GM19397 (cell line): ENCODE measurements around the gene TRAPPC3.

Experiments used
- ATAC-seq: cut with Tn5 transposase; IDR thresholded peaks from one replicate; pipeline ENCODE4 v1.9.1; 2021; ENCODE audit warnings: mild to moderate bottlenecking, moderate library complexity; ENCODE audit not compliant: unreplicated experiment

The TRAPPC3 gene

GRCh38 chr1:36154335-36154734, 5.0 kb upstream of the TRAPPC3 start:
- no peak for ATAC-seq

- ATAC-seq: no peak
Measured at GRCh38 chr1:36153476-36153875, 4.2 kb upstream of the TRAPPC3 start.

- no peak for ATAC-seq
Measured at GRCh38 chr1:36151845-36152203, 2.5 kb upstream of the TRAPPC3 start.

- ATAC-seq: no peak
Measured at GRCh38 chr1:36151134-36151844, 2.0 kb upstream of the TRAPPC3 start.

- ATAC-seq: peak; percentile 38
Measured at GRCh38 chr1:36150296-36151133, 1.2 kb upstream of the TRAPPC3 start.

- ATAC-seq: no peak
Measured at GRCh38 chr1:36149973-36150295, 648 bp upstream of the TRAPPC3 start.

GRCh38 chr1:36148821-36149236, 457 bp downstream of the TRAPPC3 start:
- ATAC-seq: no peak

- no peak for ATAC-seq
Measured at GRCh38 chr1:36144413-36144812, 4.9 kb downstream of the TRAPPC3 start.

- ATAC-seq: no peak
Measured at GRCh38 chr1:36143424-36143823, 5.9 kb downstream of the TRAPPC3 start.

GRCh38 chr1:36142121-36142520, 7.2 kb downstream of the TRAPPC3 start:
- no peak for ATAC-seq

GRCh38 chr1:36139521-36139920, 9.8 kb downstream of the TRAPPC3 start:
- ATAC-seq: no peak

- no peak for ATAC-seq
Measured at GRCh38 chr1:36137776-36138175, 11.5 kb downstream of the TRAPPC3 start.

- ATAC-seq: no peak
Measured at GRCh38 chr1:36137226-36137625, 12.1 kb downstream of the TRAPPC3 start.

GRCh38 chr1:36136535-36136934, 12.8 kb downstream of the TRAPPC3 start:
- no peak for ATAC-seq

- ATAC-seq: no peak
Measured at GRCh38 chr1:36135796-36136195, 13.5 kb downstream of the TRAPPC3 start.

- ATAC-seq: no peak
Measured at GRCh38 chr1:36135330-36135667, 14.0 kb downstream of the TRAPPC3 start.

GRCh38 chr1:36134505-36135329, 14.6 kb downstream of the TRAPPC3 start:
- no peak for ATAC-seq

- no peak for ATAC-seq
Measured at GRCh38 chr1:36134031-36134430, 15.3 kb downstream of the TRAPPC3 start.

- ATAC-seq: no peak
Measured at GRCh38 chr1:36133484-36133883, 15.8 kb downstream of the TRAPPC3 start.

- ATAC-seq: no peak
Measured at GRCh38 chr1:36132029-36132428, 17.3 kb downstream of the TRAPPC3 start.

- ATAC-seq: no peak
Measured at GRCh38 chr1:36128905-36129206, 20.4 kb downstream of the TRAPPC3 start.
